OCI-M1 (cell line): ENCODE data around the gene TRPM3.

Source experiments
- DNase-seq: peaks from one replicate; lab custom pipeline; 2025; lab: John Stamatoyannopoulos, UW

The TRPM3 gene

DNA sequence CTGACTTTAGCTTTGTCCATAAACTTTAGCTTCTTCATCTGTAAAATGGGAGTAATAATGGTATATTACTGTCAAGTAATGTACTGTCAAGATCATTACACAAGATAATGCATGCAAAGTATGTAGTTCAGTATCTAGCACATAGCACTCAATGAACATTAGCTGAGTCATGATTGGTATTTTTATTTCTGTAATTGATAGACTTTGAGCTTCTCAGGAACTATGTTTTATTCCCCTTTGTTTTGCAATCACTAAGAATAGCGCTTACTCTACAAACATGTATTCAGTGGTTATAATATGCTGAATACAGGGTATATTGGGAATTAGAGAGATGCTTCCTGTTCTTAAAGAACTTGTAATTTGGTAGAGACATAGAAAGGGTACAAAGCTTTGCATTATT is 564.6 kb downstream of the TRPM3 start:
- no peak for DNase-seq

DNA sequence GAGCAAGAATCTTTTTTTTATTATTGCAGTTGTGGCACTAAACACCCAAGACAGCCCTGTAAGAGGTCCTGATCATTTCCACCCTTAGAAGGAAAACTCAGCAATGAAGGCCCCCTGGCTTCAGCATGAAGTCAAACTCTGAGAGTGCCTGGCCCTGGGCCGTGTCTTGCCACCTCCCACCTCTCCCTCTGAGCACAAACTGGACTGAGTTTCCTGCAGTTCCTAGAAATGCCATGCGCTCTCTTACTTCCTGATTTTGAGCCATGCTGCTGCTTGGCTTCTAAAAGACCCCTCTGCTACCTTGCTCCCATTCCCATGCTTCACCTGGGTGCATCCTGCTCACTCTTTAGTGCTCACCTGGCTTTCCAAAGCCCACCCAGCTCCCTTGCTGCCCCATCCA is 566.5 kb downstream of the TRPM3 start:
- peak; percentile 26 for DNase-seq

DNA sequence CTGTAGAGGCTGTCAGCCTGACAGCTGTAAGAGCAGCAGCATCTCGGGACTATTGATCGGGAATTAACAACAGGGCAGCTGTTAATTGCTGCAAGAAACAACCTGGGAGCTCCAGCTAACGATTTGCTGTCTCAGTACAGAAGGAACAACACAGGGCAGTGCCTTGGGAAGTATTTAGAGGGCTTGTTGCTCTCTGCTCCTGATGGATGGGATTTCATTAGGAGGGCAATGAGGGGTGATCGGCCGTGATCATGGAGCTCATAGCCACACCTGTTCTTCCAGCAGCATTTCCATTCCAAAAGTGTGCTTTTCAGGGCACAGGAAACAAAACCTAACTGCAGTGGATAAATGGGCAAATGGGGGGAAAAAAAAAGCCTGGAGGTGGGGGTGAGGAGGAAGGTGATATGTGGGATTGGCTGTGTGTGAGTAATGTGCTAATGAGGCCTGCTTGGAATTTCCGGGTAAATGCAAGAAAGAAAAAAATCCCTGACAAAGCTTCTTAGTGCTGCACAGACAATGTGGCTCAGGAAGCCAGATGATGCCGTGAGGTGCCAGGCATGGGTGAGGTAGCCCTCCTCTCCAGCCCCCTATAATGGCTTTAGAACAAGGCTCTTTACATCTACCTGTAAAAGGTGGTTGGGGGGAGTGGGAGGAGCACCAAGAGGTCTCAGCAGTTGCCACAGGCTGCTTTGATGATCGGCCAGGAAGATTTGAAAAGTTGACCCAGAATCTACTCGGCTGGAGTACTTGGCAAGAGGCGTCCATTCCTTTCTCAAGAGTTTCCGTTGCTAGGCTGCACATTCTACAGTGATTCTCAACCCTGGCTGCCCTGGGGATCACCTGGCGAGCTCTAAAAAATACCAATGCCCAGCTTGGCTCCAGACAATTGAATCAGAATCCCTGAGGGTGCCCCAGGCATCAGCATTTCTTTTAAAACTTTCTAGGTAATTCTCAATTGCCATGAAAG is 567.4 kb downstream of the TRPM3 start:
- DNase-seq = no peak

DNA sequence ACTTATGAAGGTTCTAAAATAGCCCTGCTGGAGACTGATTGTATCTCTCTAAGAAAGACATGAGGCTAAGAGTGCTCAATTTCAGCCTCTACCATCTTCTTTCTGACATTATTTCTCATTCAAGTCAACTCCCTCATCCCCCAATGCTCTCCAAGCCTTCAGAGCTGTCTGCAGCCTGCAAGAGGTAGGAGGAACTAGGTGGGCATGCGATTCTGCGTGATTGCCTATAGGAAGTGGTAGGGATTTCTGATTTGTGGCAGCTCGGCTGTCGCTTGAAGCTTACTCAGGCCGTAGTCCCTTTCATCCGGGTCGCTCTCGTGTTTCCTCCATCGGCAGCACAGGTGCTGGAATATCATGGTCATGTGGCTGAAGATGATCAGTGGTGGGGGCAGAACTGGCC is 568.9 kb downstream of the TRPM3 start:
- no peak for DNase-seq

DNA sequence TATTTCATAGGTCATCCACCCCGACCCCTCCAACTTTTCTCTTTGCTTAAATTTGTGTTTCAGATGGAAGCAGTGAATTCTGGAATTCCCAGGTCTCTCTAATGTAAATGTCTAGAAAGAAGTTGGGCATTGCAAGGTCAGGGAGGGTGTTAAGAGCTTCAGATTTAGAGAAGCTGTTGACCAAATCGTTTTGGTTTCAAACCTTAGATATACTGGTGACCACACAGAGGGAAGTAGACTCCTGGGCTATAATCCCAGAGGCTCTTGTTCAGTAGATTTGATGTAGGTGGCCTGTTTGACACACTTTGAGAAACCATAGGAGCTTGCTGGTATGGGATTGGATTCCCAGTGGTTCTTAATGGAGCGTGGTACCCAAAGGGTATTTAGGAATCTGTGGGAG is 569.6 kb downstream of the TRPM3 start:
- DNase-seq = peak; percentile 19

DNA sequence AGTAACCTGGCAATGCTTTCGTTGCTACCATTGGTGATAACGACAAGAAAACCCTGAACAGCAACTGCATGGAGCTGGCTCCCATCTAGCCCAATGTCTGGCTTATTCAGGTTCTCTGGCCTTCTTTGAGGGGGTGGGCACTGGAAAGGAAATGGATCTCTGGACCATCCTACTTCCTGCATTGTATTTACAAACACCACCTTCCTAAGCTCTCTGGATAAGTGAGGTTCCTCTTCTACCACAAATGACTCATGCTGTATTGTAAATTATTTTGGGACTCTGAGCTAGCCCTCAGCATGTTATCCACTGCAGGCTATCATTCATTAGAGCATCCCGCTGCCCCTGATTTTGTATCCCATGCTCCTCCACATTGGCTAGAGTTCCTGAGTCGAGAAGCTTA is 570.0 kb downstream of the TRPM3 start:
- DNase-seq = peak; percentile 13

DNA sequence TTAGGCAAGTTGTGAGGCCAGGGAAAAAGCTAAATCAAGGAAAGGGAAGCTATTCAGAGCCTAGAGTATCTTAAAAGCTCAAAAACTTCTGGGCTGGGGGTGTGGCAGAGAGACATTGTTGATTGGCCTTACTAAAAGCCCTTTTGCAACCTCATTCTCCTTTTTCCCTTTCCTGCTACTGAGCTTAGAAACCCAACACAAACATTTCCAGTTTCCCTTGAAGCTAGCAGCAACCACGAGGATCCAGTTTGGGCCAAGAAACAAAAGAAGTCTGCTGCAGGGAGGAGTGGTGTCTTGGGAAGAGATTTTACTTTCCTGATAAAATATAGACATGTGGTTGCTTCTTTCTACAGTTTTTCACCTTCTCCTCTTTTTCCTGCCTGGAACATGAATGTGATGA is 571.5 kb downstream of the TRPM3 start:
- DNase-seq = no peak

DNA sequence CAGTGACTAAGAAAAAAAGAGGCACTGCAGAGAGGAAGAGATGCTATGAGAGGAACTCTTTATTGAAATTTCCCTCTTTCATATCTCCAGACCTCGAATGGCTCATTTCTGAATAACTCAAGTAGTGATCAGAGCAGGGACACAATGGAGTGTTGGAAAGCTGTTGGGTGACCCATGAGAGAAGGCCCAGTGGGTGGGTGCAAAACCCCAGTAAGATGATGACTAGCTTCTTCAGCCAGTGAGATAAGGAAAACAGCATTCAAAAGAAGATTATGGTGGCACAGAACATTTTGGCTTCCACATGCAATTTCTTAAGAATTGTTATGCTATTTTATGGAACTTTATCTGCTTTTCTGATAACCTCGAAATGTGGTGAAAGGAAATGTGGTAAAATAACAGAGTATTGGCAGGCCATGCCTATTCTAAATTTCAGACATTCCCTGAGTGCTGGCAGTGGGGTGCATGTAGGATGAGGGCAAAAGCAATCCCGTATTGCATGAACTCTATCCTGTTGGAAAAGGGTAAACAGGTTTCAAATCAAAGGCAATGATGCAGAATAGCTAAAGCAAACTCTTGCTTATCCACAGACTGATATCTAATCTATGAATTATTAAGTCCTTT is 579.0 kb downstream of the TRPM3 start:
- no peak for DNase-seq

DNA sequence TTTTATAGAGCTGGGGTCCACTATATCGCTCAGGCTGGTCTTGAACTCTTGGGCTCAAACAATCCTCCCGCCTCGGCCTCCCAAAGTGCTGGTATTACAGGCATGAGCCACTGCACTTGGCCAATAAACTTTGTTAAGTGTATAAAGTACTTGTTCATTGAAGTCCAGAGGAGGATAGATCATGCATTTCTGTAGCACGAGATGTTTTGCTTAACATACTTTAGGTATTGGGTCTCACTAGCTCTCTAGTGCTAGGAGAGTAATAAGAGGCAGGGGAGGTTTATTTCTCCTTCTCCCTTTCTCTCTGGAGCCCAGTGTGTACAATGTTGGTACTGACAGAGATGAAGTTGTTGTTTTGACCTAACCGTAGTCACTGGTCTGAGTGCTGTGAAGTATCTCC is 581.4 kb downstream of the TRPM3 start:
- no peak for DNase-seq

DNA sequence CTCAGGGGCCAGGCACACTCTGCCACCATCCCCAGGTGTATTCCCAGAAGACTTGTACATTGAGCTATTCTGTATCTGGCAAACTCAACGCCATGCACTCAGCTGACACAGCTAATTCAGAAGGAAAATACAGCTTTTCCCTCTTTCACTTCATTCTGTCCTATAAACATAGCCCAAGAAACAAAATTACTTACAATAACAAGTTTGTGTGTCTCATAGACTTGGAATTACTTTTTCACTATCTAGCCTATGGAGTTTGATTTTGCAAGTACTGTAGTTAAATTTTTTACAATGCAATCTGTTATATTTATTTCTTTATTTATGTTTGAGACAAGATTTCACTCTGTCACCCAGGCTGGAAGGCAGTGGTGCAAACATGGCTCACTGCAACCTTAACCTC is 581.9 kb downstream of the TRPM3 start:
- no peak for DNase-seq

DNA sequence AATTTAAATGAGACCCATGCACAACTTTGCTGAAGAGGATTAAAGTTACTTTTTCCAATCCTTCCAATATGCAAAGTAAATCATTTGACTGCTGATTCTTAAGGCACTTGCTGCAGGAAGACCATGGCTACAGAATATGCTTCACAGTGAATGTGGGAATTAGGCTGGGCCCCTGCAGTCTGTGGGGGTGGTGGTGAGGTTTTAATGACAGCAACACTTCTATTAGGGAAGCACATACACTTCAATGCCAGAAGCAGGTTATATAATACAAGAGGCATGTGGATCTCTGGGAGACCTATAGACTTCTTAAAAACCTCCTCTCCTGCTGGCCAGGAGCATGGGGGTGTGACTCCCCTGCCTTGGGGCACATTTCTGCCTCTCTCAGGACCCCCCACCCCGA is 582.4 kb downstream of the TRPM3 start:
- no peak for DNase-seq

DNA sequence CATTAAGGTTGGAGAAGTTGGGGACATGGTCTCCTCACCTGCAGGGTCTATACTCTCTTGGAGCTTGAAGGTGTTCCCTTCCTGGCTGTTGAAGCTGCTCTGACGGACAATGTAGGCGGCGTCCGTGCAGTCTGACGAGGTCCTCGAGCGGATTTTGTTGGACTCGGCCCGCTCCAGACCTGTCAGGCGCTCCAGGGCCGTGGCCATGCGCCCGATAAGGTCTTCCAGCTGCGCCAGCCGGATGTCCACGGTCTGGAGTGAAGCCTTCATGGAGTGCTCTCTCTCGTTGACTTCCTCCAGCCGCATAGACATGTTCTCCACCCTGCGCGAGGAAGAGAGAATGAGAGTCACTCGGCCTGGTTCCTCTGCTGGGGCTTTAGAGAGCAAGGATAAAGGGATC is 584.3 kb downstream of the TRPM3 start:
- DNase-seq = no peak

DNA sequence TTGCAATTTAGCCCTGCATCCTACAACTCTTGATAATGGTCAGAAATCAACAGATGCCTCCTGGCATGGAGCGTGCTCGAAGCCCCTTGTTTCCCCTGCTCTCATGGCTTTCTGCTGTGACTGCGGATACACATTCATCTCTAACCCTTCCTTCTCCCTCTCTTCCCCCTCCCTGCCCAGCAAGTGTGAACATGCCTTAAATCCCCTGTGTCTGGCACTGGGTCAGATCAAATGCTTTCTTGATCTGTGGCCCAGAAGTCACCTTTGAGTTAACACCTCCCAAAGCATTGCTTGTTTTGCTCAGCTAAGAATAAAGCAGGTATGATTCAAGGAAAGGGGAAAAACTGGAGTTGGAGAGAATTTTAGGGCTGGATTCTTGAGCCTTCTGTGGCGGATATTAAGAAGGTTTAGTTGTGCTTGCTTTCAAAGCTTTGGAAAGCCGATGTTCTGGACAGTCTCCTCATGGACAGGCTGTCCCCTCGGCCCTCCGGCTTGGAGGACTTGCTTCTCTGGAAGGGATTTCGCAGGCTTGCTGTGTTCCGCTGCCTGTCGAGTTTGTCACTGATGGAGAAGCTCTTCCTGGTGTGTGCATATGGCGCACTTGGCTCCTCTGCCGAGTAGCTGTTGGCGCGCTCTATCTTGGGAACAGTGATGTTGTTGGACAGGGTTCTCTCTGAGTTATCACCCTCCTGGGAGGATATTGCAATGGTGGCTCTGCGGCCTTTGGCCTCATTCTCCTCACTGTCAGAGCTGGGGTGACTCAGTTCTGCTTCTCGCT is 585.7 kb downstream of the TRPM3 start:
- no peak for DNase-seq

DNA sequence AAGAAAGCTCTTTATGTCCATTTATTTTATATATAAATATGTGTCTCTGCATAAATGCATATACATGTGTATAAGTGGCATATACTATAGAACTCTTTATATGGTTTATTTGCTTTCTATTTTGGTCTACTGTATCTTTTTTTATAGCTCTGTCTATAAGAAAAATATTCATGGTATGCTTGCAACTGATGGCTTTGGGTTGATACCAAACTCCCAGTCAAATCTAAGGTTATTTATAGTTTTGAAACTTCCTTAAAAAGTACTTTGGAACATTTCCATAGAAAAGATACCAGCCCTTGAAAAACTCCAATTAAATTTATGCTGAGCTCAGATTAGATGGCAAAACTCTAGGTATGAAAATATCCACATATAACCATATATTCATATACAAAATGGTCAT is 587.0 kb downstream of the TRPM3 start:
- DNase-seq = no peak

DNA sequence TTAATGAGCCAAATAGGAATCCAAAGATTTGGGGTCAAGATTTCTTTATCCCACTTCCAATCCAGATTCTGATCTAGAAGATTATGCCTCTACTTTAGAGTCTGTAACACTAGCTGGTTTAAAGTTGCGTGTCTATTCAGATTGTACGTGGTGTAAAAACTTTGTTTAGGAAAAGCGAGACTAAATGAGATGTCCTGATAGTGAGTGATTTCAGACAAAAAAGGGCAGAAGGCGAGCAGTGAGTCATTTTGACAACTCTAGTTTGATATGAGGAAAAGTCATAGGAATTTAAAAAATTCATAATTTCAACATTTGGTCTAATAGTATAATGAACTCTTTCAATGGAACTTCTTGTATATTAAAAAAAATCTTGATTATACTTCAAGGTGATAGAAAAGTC is 587.4 kb downstream of the TRPM3 start:
- no peak for DNase-seq

DNA sequence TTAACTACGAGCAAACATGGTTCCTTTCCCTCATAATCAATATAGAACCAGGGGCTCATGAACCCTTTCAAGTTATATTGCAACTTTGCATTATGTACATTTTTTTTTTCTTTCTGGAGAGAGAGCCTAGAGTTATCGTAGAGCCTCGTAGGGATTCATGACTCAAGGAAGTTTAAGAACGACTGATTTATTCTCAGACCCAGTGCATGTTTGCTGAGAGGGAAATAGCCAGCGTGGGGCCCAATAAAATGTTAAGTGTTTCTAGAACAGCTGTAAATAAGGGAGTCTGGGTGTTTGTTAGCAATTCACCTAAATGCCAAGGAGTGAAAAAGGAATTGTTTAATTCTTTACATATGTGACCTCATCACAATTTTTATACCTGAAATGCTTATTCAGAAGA is 587.9 kb downstream of the TRPM3 start:
- DNase-seq = no peak

DNA sequence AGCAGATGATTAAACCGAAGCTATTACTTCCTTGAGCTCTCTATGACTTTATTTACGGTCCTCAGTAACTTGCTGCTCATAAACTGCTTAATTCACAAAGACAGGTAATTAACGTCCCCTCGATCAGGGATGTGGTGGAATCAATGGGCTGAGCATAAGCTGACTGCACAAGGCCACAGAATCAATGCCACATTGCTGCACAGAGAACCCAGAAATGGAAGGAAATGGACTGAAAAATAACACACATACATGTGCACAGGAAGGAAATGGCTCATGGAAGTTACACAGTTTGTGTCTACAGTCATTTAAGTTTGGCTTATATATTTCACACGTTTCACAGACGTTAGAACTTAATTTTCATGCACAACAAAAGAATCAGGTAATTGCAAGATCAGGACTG is 588.7 kb downstream of the TRPM3 start:
- DNase-seq = no peak

DNA sequence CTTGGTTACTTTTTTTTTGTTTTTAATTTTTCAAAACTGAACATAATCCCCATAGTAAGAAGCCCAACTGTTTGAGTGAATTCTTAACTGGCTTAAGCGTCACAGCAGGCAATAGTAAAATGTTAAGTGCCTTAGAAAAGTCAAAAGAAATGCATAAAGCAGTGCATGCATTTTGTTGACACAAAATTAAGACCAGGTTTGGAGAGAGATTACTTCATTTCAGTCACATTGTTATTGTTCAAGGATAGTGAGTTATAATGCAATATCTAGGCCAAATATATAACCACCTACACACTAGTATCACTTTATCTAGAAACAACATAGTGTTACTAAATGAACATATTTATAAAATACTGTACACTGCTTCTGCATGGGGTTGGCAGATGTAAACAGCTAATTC is 590.1 kb downstream of the TRPM3 start:
- no peak for DNase-seq

DNA sequence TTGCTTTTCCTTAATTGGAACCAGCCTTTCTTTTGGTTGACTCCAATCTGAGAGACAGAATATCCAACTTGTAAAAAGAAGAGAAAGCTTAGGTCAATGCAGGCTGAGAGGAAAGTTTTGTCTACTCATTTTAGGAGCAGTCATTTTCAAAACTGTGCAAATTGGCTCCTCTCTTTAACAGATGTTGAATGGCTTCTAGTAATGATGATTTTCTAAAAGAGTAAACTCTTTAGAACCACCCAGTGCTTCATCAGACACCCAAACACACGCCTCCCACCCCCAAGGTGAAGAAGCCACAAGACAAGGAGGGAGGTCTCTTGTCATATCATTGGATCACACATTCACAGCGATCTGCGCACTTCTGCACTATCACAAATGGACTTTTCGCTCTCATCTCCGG is 590.7 kb downstream of the TRPM3 start:
- no peak for DNase-seq

DNA sequence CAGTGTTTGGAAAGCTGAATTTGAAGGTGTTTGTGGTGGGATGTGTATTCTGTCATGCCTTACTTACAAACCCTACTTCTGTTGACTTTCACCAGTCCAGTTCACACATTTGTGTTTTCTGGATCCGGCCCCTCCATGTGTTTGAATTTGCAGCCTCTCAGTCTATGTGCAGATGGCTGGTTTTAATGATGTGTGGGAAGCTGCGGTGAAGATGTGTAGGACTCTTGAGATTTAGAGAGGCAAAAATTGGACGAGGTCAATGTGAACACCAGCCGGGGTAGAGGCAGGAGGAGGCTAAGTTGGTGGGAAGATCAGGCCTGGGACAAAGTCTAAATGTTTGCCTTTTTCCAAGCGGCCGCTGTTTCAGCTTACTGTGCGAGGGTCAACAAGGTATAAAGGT is 591.6 kb downstream of the TRPM3 start:
- no peak for DNase-seq

DNA sequence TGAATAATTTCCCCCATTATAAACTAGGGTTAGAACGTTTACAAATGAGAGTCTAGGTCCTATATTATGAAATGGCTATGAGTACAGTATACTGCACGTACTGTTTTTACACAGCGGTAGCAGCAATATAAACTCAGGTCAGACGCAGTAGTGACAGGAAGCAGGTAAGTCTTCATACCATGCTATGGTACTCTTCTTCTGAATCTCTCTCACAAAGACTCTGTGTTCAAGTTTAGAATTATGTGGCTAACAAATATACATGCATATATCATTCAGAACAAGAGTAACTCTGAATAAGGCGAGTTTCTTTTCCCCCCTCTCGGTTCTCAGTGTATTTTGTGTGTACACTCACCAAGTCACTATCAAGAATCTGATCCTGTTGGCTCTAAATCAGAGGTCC is 592.0 kb downstream of the TRPM3 start:
- no peak for DNase-seq

DNA sequence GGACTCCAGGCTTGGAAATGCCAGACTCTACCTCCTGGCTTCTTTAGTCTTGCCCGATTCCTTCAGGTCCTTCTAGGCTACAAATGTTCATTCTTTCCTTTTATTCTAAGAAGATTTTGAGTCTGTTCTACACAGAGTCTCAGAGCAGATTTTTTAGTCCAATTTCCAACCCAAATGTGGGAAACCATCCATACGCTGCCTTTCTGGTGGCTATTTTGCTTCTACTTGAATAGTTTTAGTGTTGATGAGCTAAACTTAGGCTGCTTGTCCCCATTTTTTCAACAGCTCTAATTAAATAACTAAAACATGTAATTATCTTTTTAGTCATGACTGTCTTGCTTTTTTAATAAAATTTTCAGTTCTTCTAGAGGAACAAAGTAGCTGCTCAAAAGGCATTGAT is 594.5 kb downstream of the TRPM3 start:
- DNase-seq = no peak

DNA sequence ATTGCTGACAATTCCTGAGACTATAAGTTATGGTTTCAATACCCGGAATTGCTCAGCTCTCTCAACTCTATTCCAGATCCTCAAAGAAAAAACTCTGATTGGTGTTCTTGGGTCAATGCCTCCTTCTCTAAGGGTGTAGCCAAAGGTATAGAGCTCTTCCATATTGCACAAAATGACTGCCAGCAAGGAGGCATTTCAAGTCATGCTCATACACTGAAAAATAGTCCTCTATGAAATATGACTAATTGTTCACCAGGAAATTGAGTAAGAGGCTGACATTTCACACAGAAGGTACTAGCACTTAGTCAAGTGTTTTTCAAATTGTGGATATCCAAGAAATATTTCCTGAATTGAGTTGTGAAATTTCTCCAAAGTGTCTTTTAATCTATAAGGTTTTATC is 595.9 kb downstream of the TRPM3 start:
- DNase-seq = no peak
